ENCODE data around the gene ZNF618.

DNA sequence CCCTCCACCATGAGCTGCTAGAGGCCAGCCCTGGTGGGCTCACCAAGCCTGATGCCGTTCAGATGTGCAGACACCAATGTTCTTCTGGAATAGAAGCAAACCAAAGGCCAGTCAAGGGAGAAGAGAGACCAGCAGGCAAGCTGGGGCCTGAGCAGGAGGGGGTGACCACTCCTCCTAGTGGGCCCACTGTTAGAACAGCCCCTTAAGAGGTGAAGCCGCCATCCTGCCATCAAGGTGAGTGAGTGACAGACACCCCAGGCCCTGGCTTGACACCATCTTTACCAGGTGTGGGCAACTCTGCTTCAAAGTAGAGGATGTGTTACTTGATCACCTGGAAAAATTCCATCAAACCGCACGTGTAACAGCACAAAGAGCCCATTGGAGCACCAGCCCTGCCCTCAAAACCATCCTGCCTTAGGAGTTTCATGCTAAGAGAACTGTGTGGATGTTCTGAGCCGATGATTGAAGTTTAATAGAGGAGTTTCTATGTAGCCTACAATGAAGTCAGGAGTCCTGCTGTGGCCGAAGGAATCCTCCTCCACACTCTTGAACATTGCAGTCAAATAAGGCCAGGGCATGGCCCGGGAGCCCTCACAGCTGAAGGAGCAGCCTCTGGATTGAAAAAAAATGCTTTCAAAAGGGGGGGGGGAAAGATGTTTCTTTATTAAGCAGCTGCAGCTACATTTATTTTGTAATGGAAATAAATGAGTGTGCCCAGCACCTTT lies 181.2 kb downstream of the ZNF618 start:
- TF ChIP-seq, protein P1, sequence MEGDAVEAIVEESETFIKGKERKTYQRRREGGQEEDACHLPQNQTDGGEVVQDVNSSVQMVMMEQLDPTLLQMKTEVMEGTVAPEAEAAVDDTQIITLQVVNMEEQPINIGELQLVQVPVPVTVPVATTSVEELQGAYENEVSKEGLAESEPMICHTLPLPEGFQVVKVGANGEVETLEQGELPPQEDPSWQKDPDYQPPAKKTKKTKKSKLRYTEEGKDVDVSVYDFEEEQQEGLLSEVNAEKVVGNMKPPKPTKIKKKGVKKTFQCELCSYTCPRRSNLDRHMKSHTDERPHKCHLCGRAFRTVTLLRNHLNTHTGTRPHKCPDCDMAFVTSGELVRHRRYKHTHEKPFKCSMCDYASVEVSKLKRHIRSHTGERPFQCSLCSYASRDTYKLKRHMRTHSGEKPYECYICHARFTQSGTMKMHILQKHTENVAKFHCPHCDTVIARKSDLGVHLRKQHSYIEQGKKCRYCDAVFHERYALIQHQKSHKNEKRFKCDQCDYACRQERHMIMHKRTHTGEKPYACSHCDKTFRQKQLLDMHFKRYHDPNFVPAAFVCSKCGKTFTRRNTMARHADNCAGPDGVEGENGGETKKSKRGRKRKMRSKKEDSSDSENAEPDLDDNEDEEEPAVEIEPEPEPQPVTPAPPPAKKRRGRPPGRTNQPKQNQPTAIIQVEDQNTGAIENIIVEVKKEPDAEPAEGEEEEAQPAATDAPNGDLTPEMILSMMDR (conservative IDR thresholded peaks at IDR 0.05; ENCODE audit: low read depth, low read length): no peak
- TF ChIP-seq EZH2 (IDR thresholded peaks at IDR 0.05; ENCODE audit: borderline replicate concordance, low read depth, low read length, poor library complexity, severe bottlenecking): no peak

Data from A673 (cell line).